Stromal cell of bone marrow (primary cell): Measurements from ENCODE around the gene HIVEP3.

ENCODE experiments used
- DNase-seq: peaks from one replicate; pipeline ENCODE4 v3.0.0-alpha.2; 2012; ENCODE audit warnings: low read depth

The HIVEP3 gene

GRCh38 chr1:41784531-41785274, 134.0 kb downstream of the HIVEP3 start:
- no peak for DNase-seq

DNA sequence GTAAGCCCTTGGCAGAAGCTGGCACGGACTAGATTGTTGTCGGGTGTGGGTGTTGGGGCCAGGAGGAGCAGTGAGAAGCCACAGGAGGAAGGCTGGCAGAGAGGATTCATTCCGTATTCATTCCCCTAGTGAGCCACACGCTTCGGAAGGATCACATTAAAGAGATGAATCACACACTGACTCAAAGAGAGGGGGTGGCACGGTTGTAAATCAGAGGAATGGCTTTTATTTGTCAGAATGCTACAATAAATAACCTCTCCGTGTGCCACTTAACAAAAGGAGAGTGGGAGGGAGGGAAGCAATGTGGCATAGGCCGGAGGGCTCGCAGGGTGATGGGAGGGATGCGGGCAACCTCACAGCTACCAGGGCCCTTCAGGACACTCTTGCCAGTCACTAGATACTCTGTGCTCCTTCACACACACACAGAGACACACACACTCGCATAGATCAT, 135.5 kb downstream of the HIVEP3 start:
- DNase-seq = peak; percentile 84

- no peak for DNase-seq
These were observed 137.8 kb downstream of the HIVEP3 start for GRCh38 chr1:41780916-41781315.

DNA sequence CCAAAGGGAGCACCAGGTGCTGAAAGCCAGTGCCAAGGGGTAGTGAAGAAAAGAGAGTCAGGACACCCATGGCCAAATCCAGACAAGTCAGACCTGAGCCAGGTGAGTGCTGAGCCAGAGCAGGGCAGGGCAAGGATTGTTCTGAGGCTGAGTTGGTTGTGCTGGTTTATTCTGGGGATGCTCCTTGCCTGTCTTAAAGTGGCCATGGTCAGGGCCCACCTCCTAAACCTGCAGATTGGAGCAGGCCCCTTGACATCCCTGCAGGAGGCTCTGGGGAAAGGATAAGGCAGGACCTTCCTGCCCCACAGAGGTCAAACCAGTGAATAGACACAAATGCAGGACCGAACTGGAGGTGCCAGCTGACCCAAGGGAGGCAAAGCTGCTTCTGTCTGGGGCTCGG, 138.4 kb downstream of the HIVEP3 start:
- no peak for DNase-seq

GRCh38 chr1:41779360-41779759, 139.4 kb downstream of the HIVEP3 start:
- no peak for DNase-seq

- no peak for DNase-seq
These were observed 141.0 kb downstream of the HIVEP3 start for GRCh38 chr1:41777695-41778094.

GRCh38 chr1:41776891-41777441, 141.8 kb downstream of the HIVEP3 start:
- no peak for DNase-seq

DNA sequence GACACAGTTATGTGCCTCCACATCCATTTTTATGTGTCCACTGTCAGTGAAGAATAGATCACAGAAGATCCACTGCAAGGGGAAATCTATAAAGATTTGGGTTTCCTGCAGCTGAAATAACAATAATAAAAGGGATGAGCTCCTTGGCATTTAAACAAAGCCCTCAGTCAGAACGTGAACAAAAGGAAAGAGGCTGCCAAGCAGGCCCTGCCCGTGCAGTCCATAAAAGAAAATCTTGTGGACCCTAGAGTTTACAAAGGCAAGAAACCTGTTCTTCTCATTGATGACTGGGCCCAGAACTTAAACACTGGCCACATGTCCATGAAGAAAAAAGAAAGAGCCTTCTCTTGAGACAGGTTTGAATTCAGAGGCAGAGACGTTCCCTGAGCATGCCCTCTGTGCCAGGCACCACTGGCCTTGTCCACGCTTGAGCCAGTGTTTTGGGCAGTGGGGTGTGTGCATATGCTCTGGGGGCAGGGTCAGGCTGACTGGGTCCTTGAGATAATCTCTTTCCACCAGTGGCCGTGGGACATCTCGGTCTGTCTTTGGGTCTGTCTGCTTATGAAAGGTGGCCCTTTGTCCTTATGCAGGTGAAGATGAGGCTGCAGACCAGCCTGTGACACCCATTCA, 142.7 kb downstream of the HIVEP3 start:
- no peak for DNase-seq

- DNase-seq = no peak
These were observed 144.2 kb downstream of the HIVEP3 start for GRCh38 chr1:41774471-41774990.

DNA sequence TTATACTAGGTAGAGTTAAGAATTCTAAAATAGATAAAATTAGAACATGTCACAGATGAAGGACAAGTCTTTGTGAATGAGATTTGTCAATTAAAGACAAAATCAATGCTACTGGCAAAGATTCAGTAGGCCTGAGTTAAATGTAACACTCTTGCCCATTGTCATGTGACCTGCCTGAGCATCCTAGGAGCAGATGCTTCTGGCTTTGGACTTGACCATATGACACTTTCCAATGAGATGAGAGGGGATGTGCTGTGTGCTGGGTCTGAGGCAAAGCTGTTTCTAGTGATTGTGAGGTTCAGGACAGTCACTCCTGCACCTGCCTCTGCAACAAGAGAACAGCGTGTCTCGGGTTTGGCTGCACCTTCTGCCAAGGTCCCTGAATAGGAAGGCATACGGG, 144.9 kb downstream of the HIVEP3 start:
- DNase-seq = no peak

- DNase-seq = peak; percentile 73
These were observed 145.6 kb downstream of the HIVEP3 start for GRCh38 chr1:41773144-41773591.

DNA sequence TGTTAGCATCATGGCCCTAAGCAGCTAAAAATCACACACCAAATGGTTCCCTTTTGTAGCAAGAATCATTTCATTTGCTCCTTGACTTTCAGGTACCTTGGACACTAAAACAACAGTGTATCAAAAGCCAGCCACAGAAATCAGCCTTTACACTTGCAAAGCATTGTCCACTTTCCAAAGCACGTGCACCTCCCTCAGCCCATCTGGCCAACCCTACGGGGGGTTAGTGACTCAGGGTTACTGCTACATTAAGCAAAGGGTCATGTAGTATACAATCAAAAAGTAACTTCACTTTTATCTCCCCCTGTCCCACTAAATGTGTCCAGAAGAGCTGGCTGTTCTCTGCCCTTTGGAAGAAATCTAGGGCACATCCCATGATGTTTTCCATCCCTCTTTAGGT, 149.7 kb downstream of the HIVEP3 start:
- DNase-seq = no peak

DNA sequence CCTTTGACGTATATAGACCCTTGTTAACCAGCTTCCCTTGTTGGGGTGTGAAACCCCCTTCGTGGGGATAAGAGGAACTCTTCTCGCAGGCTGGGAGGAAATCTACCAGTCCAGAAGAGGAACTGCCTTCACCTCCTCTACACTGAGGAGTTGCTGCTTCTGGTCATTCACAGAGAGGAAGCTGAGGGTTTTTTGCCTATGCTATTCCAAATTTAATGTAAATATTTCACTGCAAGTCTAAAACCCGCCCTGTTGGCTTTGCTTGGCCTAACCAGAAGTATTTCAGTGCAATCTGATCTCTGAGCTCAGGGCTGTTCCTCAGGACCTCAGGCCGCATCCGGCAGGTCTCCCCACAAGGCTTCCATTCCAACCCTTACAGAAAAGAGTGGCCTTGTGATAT, 150.1 kb downstream of the HIVEP3 start:
- DNase-seq = no peak

DNA sequence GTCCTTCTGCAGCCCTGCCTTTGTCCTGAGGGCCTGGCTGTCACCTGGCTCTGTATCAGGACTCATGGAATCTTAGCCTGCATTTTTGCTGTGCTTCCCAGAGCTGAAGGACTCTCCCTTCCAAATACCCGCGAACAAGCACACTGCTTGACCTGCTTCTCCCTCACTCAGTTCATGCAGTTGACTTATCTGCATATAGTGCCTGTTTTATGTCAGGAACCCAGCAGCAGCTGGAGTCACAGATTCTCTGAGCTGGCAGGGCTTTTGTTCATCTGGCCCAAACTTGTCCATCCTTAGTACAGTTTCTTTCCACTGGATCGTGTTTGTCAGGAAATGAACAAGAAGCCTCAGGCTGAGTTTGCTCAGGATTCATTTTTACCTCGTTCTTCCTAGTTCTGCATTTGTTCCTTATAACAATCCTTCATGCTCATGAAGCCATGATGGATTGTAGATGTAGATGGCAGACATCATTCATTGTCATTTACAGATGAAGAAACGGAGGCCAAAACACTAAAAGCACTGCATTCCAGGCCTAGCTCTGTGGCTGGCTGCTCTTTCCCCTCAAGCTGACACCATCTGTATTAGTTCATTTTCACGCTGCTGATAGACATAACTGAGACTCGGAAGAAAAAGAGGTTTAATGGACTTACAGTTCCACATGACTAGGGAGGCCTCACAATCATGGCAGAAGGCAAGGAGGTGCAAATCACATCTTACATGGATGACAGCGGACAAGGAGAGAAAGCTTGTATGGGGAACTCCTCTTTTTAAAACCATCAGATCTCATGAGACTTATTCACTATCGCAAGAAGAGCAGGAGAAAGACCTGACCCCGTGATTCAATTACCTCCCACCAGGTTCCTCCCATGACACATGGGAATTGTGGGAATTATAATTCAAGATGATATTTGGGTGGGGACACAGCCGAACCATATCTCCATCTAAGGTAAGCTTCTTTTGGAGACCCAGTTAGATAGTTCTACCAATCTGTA, 150.9 kb downstream of the HIVEP3 start:
- DNase-seq = no peak

DNA sequence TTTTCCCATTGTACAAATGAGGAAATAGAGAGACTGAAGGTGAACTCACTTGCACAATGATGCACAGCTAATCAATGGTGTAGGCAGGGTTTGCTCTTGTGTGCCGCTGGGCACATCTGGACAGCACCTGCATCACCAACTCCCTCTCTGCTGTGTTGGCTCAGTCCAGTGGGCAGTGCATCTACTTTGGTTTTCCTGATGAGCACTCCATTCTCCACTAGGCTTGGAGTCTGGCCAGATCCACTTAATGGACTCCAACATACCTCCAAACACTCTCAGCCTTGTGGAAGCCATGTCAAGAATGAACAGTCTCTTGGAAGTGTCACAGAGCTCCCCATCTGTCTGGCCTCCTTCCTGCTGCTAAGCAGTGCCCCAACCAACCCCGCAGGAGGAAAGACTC, 152.2 kb downstream of the HIVEP3 start:
- no peak for DNase-seq

GRCh38 chr1:41766041-41766440, 152.7 kb downstream of the HIVEP3 start:
- no peak for DNase-seq

DNA sequence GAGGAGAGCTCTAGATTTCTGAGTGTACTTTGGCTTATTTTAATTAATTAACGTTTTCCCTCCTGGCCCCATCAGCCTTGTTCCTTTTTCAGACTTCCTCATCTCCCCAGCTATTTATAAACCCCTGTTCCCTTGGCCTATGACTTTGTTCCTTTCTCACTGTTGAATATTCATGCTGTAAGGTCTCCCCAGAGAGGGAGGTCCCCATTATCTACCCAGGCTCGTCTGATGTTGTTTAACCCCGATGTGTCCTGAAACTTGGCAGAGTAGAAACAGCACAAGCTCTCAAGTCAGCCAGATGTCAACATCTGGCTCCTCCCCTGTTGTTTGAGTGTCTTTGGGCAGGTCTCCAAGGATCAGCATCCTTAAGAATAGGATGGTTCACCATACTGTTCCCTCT, 153.6 kb downstream of the HIVEP3 start:
- no peak for DNase-seq

GRCh38 chr1:41764656-41765055, 154.1 kb downstream of the HIVEP3 start:
- no peak for DNase-seq

GRCh38 chr1:41762777-41763176, 155.9 kb downstream of the HIVEP3 start:
- no peak for DNase-seq

DNA sequence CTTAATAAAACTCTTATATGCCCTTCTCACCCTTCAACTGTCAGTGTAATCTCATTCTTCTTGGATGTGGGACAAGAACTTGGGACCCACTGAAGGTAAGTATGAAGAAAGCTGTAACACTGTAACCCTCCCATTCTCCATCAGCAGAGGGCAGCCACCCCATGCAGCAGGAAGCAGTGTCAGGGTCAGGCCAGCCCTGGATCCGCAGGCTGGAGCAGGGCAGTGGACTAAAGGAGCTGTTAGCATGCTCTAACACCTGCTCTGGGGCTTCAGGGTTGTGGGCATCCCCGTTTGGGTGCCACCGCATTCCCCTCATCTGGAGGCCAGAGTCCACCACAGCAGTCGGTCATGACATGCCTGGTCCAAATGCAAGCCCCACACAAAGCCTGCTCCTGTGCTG, 156.5 kb downstream of the HIVEP3 start:
- no peak for DNase-seq

DNA sequence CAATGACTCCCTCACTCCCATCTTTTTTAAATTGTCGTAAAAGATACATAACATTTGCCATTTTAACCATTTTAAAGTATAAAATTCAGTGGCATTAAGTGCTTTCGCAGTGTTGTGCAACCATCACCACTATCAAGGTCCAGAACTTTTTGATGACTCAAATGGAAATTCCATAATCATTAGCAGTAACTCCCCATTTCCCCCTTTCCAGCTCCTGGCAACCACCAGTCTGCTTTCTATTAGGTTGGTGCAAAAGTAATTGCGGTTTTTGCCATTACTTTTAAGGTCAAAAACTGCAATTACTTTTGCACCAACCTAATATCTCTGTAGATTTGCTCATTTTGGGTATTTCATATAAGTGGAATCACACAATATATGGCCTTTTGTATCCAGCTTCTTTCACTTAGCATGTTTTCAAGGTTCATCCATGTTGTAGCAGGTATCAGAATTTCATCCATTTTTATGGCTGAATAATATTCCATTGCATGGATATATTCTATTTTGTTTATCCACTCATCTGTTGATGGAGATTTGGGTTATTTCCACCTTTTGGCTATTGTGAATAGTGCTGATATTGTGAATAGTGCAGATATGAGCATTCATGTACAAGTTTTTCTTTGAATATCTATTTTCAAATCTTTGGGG, 159.7 kb downstream of the HIVEP3 start:
- DNase-seq = peak; percentile 75
